GM12874 (cell line): Measurements from ENCODE around the gene NSG1.

Experiments used
- CTCF ChIP-seq: IDR thresholded peaks from 2 replicates; pipeline ENCODE4 v1.5.1; 2011; ENCODE audit warnings: low read depth, mild to moderate bottlenecking, control low read depth, low read length, moderate library complexity; ENCODE audit not compliant: insufficient read depth

Gene NSG1

GRCh38 chr4:4410271-4410670 is 23.4 kb downstream of the NSG1 start:
- TF ChIP-seq CTCF = no peak

- no peak for TF ChIP-seq CTCF
Observed at GRCh38 chr4:4411906-4412305, 25.0 kb downstream of the NSG1 start.

- TF ChIP-seq CTCF = no peak
Observed at GRCh38 chr4:4412641-4413372, 25.9 kb downstream of the NSG1 start.

GRCh38 chr4:4413373-4413725 is 26.4 kb downstream of the NSG1 start:
- TF ChIP-seq CTCF = no peak

GRCh38 chr4:4413806-4414205 is 26.9 kb downstream of the NSG1 start:
- TF ChIP-seq CTCF = no peak

- TF ChIP-seq CTCF = no peak
Observed at GRCh38 chr4:4415107-4415805, 28.4 kb downstream of the NSG1 start.

- no peak for TF ChIP-seq CTCF
Observed at GRCh38 chr4:4415806-4416805, 29.2 kb downstream of the NSG1 start.
